Measurements from ENCODE around the gene DEPDC4.
"Not testable (repeated sequence)": the region's sequence is repeated elsewhere in the genome, so short reads cannot be mapped to it uniquely, and the experiment has no call there.

Gene DEPDC4

GRCh38 chr12:100263131-100263530 is 3.7 kb downstream of the DEPDC4 start:
- no peak for FAIRE-seq

- no peak for FAIRE-seq
Measured at GRCh38 chr12:100258127-100258526, 8.8 kb downstream of the DEPDC4 start.

- no peak for FAIRE-seq
Measured at GRCh38 chr12:100254876-100255275, 12.0 kb downstream of the DEPDC4 start.

GRCh38 chr12:100253437-100253836 is 13.4 kb downstream of the DEPDC4 start:
- no peak for FAIRE-seq

GRCh38 chr12:100251917-100252316 is 15.0 kb downstream of the DEPDC4 start:
- FAIRE-seq, result no peak

GRCh38 chr12:100249941-100250340 is 16.9 kb downstream of the DEPDC4 start:
- no peak for FAIRE-seq

- FAIRE-seq, result no peak
Measured at GRCh38 chr12:100248886-100249285, 18.0 kb downstream of the DEPDC4 start.

GRCh38 chr12:100247765-100248164 is 19.1 kb downstream of the DEPDC4 start:
- no peak for FAIRE-seq

GRCh38 chr12:100243137-100243536 is 23.7 kb downstream of the DEPDC4 start:
- no peak for FAIRE-seq

- no peak for FAIRE-seq
Measured at GRCh38 chr12:100239589-100239988, 27.3 kb downstream of the DEPDC4 start.

GRCh38 chr12:100238801-100239200 is 28.1 kb downstream of the DEPDC4 start:
- no peak for FAIRE-seq

- peak; percentile 78 for FAIRE-seq
Measured at GRCh38 chr12:100234591-100235304, 32.1 kb downstream of the DEPDC4 start.

GRCh38 chr12:100234166-100234565 is 32.7 kb downstream of the DEPDC4 start:
- FAIRE-seq, result no peak

- FAIRE-seq, result not testable (repeated sequence)
Measured at GRCh38 chr12:100231873-100232272, 35.0 kb downstream of the DEPDC4 start.

- no peak for FAIRE-seq
Measured at GRCh38 chr12:100229876-100230275, 37.0 kb downstream of the DEPDC4 start.

- FAIRE-seq, result no peak
Measured at GRCh38 chr12:100229036-100229635, 37.7 kb downstream of the DEPDC4 start.

GRCh38 chr12:100225491-100225890 is 41.4 kb downstream of the DEPDC4 start:
- FAIRE-seq, result no peak

- FAIRE-seq, result not testable (repeated sequence)
Measured at GRCh38 chr12:100222173-100222572, 44.7 kb downstream of the DEPDC4 start.

GRCh38 chr12:100221523-100221922 is 45.4 kb downstream of the DEPDC4 start:
- FAIRE-seq, result no peak

- FAIRE-seq, result no peak
Measured at GRCh38 chr12:100219328-100220109, 47.4 kb downstream of the DEPDC4 start.

GRCh38 chr12:100216337-100216736 is 50.5 kb downstream of the DEPDC4 start:
- no peak for FAIRE-seq

- no peak for FAIRE-seq
Measured at GRCh38 chr12:100215209-100215608, 51.7 kb downstream of the DEPDC4 start.

GRCh38 chr12:100214518-100214917 is 52.4 kb downstream of the DEPDC4 start:
- no peak for FAIRE-seq

Measured in TTC549 (cell line).